Transverse colon (tissue), 3 donors: ENCODE measurements around the gene NTMT1.

Source experiments
- CTCF ChIP-seq, 5 experiments: fragments of 200-600 bp in 3 of 5; fragments of 450-650 bp in 2 of 5; sonication (generic) in 3 of 5; IDR thresholded peaks; 1 replicate in 2 of 5; 2 replicates in 3 of 5; pipeline ENCODE4 v1.5.1; 2016 to 2017; ENCODE audit warnings: antibody characterized with exemption in 5 of 5, inconsistent platforms in 3 of 5, mild to moderate bottlenecking in 2 of 5, moderate library complexity in 1 of 5
- EP300 ChIP-seq: sonication (generic); formaldehyde crosslinking; IDR thresholded peaks from one replicate; pipeline ENCODE4 v1.6.1; 2017; ENCODE audit warnings: antibody characterized with exemption, low read depth
- POLR2A ChIP-seq: fragments of 450-650 bp; IDR thresholded peaks from one replicate; pipeline ENCODE4 v1.6.1; 2016; ENCODE audit warnings: antibody characterized with exemption, mild to moderate bottlenecking, moderate library complexity

- TF ChIP-seq POLR2A (no peak), CTCF (IDR thresholded peaks at IDR 0.05) (no peak), EP300 (no peak)
These were observed 50.3 kb downstream of the NTMT1 start for GRCh38 chr9:129676287-129676686.
